Fibroblast of gingiva (primary cell): ENCODE data around the gene TRIM4.
"Not testable (repeated sequence)": the region's sequence is repeated elsewhere in the genome, so short reads cannot be mapped to it uniquely, and the experiment has no call there.

ENCODE experiments used
- DNase-seq: peaks from one replicate; pipeline ENCODE4 v3.0.0-alpha.2; 2011; ENCODE audit warnings: low read depth

TRIM4 gene, protein sequence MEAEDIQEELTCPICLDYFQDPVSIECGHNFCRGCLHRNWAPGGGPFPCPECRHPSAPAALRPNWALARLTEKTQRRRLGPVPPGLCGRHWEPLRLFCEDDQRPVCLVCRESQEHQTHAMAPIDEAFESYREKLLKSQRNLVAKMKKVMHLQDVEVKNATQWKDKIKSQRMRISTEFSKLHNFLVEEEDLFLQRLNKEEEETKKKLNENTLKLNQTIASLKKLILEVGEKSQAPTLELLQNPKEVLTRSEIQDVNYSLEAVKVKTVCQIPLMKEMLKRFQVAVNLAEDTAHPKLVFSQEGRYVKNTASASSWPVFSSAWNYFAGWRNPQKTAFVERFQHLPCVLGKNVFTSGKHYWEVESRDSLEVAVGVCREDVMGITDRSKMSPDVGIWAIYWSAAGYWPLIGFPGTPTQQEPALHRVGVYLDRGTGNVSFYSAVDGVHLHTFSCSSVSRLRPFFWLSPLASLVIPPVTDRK

DNA sequence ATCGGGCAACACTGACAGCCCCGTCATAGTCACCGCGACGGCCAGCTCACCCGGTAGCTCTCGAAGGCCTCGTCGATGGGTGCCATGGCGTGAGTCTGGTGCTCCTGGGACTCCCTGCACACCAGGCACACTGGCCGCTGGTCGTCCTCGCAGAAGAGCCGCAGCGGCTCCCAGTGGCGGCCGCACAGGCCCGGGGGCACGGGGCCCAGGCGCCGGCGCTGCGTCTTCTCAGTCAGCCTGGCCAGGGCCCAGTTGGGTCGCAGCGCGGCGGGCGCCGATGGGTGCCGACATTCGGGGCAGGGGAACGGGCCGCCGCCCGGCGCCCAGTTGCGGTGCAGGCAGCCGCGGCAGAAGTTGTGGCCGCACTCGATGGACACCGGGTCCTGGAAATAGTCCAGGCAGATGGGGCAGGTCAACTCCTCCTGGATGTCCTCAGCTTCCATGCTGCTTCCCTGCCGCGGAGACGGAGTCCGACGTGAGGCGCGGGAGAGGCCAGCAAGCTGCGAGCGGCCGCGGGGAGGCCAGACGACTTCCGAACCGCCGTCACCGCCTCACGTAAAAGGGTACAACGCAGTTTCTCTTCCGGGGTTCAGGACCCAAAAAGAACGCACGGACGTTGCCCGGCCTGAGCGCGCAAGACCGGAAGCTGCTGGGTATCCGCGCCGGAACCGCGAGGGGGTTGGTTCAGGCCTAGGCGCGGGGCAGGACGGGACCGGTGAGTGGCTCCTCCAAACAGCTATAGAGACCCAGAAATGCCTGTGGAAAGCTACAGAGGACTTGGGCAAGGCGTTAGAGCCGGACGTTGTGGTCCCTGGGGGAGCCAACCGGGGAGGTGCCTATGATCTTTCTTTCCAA, at the start of gene TRIM4:
TSS of gene TRIM4 (minus strand) at position 572 of the 855 bp plus-strand sequence. CDS start at position 443, 129 bp downstream.
- DNase-seq = peak; percentile 94

DNA sequence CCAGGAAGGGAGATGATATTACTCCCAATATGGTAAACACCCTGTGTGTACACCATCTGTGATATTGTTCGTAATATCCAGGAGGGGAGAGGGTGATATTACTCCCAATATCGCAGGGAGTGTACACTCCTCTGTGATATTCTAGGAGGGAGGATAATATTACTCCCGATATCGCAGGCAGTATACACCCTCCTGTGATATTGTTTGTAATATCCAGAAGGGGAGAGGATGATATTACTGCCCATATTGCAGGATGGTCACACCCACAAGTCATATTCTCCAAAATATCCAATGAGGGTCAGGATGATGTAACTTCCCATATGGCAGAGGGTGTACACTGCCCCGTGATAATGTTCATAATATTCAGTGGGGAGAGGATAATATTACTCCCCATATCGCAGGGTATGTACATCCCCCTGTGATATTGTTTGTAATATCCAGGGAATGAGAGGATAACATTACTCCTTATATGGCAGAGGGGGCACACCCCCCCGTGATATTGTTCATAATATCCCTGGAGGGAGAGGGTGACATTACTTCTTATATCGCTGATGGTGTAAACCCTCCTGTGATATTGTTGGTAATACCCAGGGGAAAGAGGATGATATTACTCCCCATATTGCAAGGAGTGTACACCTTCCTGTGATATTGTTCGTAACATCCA, 39.4 kb upstream of the TRIM4 start:
- DNase-seq = no peak

DNA sequence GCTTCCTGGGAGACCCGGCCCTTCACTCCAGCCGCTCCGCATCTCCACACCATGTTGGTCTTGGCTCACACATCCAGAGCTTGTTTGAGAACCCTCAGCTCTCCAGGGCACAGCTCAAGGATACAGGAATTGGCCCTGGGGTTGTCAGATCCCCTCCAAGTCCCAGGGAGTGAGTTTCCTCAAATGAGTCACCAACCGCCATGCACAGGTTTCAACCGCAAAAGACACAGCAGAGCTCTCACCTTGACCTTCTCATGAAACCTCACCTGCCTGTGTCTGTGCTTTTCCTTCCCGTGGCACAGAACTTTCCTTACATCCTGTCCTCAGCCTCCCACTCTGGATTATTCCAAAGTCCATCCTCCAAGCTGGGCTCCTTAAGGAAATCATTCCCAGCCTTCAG, 35.9 kb upstream of the TRIM4 start:
- DNase-seq = no peak

DNA sequence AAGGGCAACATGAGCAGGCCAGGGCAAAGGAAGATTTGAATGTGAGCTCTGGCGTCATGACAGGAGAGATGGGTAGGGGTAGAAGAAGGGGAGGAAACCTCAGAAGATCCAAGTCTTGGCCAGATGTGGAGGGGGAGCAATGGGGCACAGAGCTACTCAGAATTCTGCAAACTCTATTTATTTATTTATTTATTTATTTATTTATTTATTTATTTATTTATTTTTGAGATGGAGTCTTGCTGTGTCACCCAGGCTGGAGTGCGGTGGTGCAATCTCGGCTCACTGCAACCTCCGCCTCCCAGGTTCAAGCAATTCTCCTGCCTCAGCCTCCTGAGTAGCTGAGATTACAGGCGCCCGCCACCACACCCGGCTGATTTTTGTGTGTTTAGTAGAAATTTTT, 35.3 kb upstream of the TRIM4 start:
- DNase-seq = not testable (repeated sequence)

DNA sequence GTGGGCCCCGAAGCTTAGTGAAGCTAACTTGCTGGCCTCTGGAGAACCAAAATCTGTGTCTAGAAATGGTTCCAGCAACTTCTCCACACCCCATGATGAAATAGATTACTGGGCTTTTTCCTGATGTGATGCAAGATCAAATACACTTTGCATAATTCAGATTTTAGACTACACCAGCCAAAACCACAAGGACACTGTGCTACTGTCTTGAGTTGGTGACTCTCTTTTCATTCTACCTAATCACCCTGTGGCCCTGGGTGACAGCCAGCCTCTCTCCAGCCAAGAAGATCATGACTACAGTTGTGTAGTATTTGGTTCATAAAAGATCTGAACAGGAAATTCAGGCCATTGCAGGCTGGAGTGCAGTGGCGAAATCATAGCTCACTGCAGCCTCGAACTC, 34.3 kb upstream of the TRIM4 start:
- DNase-seq = peak; percentile 86

DNA sequence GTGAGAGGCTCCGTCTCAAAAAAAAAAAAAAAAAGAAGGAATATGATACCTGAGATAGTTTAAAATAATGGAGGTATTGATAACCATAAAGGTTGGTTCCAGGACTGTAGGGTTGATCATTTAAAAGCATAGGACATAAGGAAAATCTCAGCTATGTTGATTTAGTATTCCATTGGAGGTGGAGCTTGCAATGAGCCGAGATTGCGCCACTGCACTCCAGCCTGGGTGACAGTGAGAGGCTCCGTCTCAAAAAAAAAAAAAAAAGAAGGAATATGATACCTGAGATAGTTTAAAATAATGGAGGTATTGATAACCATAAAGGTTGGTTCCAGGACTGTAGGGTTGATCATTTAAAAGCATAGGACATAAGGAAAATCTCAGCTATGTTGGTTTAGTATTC, 33.3 kb upstream of the TRIM4 start:
- DNase-seq = not testable (repeated sequence)

DNA sequence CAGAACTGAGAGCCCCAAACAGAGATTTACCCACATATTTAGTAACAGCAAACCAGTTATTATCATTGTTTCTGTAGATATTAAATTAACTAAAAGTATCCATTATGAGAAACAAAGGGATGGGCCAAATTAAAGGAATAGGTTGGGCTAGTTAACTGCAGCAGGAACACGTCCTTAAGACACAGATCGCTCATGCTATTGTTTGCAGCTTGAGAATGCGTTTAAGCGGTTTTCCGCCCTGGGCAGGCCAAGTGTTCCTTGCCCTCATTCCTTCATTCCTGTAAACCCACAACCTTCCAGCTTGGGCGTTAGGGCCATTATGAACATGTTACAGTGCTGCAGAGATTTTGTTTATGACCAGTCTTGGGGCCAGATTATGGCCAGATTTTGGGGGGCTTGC, 31.5 kb upstream of the TRIM4 start:
- not testable (repeated sequence) for DNase-seq

DNA sequence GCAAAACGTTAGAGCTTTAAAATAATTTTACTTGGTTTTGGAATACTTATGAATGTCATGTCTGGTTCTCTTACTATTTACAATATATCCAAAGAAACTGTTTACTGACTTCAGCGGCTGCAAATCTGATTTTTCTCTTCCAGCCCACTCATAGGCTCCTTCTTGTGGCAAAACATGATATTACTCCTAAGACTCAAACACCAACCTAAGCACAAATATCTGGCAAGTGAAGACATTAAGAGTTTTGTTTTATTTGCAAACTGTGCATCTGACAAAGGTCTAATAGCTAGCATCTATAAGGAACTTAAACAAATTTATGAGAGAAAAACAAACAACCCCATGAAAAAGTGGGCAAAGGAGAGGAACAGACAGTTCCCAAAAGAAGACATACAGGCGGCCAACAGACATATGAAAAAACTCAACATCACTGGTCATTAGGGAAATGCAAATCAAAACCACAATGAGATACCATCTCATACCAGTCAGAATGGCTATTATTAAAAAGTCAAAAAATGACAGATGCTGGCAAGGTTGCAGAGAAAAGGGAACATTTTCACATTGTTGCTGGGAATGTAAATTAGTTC, 30.4 kb upstream of the TRIM4 start:
- no peak for DNase-seq

DNA sequence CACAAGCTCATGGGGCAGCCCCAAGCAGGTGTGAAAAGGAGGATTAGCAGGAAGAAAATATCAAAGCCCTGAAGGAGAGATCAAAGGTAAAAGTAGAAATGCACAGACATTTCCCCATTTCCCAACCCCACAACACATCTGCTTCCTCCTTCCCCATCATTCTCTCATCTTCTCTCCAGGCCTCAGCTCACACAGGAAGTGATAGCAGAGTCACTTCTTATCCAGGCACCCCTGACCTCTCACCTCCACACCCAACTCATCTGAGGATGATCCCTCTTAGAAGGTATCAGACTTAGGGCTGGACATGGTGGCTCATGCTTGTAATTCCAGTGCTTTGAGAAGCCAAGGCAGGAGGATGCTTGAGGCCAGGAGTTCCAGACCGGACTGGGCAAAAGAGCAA, 28.3 kb upstream of the TRIM4 start:
- DNase-seq = no peak

DNA sequence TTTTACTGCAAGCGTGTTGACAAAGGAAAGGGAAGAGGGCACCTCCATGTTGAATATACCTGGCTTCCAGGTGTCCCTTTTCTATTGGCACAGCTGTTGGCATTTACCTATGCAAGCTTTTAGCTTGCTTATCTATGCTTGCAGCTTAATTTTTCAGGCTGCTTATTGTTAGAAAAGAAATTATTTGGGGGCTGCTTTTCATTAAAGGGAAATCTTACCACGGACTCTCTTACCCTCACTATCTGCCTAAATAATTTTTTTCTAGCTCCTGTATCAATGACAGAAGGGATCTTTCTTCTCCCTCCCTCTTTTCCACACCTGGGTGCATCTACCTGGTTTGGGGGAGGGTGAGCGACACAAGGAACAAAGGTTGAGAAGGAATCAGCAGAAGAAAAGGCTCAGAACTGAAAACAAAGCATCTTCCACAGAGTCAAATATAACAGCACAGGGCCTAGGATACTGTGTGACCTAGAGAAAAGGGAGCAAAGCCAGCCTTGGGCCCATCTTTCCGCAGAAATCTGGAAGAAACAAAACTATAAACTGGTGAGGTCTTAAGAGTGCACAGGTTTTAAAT, 25.3 kb upstream of the TRIM4 start:
- no peak for DNase-seq

DNA sequence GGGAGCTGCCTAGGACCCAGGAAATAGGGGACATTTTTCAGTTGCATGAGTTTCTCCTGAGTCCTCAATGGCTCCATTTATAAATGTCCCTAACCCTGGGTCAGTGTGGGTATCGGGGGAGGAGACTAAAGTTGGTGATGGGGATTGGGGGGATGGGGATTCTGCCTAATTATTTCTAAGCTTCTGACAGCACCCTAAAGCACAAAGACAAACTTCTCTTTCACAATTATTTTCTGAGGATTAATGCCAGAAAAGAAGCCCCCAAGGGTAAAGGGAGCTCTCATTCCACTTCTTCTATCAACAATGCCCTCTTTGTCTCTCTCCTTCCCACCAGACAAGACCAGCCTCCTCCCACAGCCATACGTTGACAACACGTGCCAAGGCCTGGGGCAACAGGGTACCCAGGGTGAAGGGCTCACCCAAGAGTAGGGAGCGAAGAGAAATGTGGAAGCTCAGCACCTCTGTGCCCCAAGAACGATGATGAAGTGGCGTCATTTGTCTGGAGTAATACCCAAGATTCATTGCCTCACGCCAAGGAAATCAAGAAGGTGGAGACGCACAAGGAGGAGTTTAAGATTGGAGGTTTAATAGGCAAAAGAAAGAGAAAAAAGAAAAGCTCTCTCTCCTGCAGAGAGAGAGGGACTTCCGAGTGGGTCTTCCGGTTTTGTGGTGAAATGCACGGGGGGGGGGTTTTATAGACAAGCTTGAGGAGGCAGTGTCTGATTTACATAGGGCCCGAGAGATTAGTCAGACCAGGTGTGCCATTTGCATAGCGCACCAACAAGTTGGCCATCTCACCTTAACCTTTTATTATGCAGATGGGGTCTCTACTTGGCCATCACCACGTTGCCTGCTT, 24.5 kb upstream of the TRIM4 start:
- no peak for DNase-seq

DNA sequence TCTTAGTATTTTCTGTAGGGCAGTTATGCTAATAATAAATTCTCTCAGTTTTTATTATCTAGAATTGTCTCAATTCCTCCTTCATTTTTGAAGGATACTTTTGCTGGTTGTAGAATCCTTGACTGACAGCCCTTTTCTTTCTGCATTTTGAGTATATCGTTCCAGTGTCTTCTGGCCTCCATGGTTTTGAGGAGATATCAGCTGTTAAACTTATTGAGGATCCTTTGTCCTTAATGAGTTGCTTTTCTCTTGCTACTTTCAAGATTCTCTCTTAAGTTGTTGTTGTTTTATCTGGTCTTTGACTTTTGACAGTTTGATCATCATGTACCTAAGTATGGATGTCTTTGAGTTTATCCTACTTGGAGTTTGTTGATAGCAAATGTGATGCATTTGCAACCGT, 19.0 kb upstream of the TRIM4 start:
- no peak for DNase-seq

DNA sequence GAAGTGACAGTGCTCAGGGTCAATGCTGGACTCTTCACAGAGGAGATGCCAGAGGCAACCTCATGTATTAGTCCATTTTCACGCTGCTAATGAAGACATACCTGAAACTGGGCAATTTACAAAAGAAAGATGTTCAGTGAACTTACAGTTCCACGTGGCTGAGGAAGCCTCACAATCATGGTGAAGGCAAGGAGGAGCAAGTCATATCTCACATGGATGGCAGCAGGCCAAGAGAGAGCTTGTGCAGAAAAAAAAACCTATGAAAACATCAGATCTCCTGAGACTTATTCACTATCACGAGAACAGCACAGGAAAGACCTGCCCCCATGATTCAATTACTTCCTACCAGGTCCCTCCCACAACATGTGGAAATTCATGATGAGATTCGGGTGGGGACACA, 15.7 kb upstream of the TRIM4 start:
- not testable (repeated sequence) for DNase-seq

DNA sequence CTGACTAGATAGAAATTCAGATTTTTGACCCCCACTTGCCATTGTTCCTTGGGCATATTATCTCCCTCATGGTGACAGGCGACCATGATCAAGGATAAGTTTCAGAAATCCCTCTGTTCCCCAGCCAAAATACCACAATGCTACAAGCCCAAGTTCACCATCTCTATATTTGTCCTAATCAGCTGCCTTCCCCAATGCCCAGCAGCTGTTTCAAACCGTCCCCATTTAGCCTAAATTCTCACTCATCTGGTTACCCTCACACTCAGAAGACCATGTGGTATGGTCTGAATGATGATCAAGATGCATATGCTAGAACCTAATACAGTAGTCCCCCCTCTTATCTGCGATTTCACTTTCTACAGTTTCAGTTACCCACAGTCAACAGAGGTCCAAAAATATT, 11.0 kb upstream of the TRIM4 start:
- no peak for DNase-seq

DNA sequence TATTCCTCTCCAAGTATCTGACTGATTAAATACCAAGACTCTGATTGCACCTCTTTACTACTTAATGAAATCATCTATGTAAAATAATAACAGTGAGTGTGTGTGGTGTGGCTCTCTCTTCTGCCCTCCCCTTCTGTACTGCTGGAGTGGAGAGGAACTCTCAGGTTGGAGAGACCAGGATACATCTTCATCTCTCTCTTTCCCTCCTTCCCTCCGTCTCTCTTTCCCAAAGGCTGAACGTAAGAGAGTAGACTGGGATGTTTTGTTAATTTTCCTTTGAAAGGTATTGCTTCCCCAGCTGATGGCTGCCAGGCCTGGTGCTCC, 10.4 kb upstream of the TRIM4 start:
- DNase-seq = no peak

DNA sequence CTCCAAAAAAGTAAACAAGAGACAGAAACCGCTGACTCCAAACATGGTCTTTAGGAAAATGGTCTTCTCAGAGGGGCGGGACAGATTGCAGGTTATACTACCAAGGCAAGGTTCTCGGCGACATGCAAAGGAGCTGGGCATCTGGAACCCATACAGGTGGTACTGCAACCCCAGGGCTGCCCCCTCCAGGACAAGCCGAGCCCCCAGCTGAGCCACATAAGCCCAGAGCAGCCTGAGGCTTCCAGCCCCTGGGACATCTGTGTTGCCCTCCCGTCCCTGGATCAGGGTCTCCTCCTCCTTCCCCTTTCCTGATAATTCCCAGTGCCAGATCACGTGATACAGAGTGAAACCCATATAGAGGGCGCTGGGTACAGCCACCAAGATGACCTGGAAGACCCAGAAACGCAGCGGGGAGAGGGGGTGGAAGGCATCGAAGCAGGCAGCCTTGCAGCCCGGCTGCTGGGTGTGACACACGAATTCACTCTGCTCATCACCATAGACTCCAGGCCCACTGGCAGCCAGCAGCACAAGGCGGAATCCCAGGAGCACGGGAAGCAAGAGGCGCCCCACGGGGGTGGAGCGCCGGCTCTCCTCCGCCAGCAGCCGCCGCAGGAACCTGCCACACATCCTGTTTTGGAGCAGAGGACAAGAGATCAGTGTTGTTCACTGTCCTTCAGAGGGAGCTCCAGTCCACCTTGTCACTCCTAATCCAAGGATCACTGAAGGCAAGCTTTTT, 9.8 kb upstream of the TRIM4 start, which contains the start of gene GJC3:
TSS of gene GJC3 (minus strand) at position 627 of the 736 bp plus-strand sequence. CDS start at position 627, 0 bp downstream.
- peak; percentile 35 for DNase-seq

DNA sequence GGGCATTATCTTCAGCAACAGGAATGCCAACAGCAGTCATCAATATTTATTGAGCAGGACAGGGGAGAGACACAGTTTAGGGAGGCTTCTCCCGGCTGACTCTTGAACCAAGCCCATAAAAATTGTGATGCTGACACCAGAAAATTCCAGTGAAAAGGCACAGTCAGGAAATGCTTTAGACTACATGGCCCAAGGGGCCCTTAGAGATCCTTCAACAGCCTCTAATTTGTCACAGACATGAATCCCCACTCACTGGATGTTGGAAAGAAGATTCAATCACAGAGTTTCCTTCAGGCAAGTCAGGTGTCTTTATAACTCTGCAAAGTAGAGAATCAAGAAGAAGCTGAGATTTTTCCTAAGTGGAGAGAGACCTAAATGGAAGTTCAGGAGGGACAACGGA, 8.9 kb upstream of the TRIM4 start:
- no peak for DNase-seq

DNA sequence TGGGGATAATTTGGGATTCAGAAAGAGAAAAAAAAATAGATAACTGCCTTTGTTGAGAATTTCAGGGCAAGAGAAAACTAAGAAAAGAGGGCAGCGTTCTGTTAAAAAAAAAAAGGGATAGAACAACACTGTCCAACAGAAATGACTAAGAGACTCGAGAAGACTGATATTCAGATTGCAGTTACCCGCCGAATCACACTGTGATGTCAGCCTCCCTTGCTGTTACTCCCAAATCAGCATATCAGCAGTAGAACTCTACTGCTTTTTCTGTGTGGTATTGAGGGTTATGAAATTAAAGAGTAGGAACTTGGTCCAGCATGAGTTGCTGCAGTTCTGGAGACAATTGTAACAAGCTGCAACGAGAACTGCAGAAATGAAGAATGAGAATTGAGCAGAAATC, 8.2 kb upstream of the TRIM4 start:
- DNase-seq = no peak

DNA sequence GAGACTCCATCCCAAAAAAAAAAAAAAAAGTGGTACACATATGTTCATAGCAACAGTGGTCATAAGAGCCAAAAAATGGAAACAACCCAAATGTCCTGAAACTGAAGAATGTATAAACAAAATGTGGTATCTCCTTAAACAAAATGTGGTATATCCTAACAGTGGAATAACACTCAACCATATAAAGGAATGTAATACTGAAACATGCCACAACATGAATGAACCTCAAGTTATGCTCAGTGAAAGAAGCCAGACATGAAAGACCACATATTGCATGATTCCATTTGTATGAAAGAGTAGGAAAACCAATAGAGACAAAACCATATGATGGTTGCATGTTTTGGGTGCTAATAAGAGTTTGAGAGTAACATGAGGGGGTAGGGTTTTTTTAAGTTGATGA, 7.0 kb upstream of the TRIM4 start:
- DNase-seq = no peak

DNA sequence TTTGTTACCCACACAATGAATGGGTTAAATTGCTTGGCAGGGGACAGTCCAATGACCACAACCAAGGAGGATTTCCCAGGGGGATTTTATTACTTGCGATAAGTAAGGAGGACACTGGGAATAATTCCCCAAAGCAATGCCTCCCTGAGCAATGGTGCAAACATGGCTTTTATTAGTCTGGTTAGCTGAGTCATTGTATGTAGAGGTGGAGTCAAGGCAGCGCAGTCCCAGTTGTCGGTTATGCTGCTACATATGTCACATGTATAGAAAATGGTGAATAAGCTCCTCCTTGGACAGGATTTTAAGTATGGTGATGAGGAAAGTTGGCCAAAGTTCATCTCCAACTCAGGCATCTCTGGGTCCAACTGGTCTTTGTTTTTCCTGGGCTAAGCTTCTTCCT, 3.9 kb upstream of the TRIM4 start:
- DNase-seq = no peak
